ENCODE results near the gene ADGRB3.

DNA sequence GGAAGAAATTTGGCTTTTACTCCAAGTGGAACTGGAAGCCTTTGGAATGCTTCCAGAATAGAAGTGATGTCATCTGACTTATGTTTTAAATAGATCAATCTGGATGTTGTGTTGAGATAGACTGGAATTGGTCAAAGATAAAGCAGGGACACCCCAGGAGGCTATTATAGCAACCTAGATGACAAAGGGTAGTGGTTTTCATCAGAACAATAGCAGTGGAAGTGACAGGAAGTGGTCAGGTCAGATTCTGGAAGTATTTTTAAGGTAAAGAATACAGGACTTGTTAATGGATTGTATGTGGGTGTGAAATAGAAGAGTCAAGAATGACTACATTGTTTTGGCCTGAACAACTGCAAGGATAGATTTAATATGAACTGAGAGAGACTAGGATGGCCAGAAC, 191.4 kb downstream of the ADGRB3 start:
- TF ChIP-seq YY1 (IDR thresholded peaks at IDR 0.05; ENCODE audit: low read depth) = no peak
- TF ChIP-seq RAD21 (IDR thresholded peaks at IDR 0.05; ENCODE audit: low read depth) = no peak
- no peak for TF ChIP-seq EGR1 (IDR thresholded peaks at IDR 0.05)
- no peak for TF ChIP-seq FOXM1 (IDR thresholded peaks at IDR 0.05; ENCODE audit: borderline replicate concordance, low read depth)
- no peak for TF ChIP-seq CEBPB (IDR thresholded peaks at IDR 0.05)
- TF ChIP-seq CREB1 (IDR thresholded peaks at IDR 0.05; ENCODE audit: low read depth) = no peak
- TF ChIP-seq, protein P1, sequence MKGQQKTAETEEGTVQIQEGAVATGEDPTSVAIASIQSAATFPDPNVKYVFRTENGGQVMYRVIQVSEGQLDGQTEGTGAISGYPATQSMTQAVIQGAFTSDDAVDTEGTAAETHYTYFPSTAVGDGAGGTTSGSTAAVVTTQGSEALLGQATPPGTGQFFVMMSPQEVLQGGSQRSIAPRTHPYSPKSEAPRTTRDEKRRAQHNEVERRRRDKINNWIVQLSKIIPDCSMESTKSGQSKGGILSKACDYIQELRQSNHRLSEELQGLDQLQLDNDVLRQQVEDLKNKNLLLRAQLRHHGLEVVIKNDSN (IDR thresholded peaks at IDR 0.05) = no peak

Measured in Ishikawa (cell line).